Vagina (tissue), 2 donors: ENCODE results near the gene KAZN.

Experiments used
- POLR2A ChIP-seq, 2 donors: fragments of 450-650 bp; IDR thresholded peaks; one replicate each; pipeline ENCODE4 v1.6.1; 2017; ENCODE audit warnings: antibody characterized with exemption in 2 of 2, mild to moderate bottlenecking in 2 of 2, moderate library complexity in 2 of 2
- POLR2AphosphoS5 ChIP-seq, 2 donors: sonication (generic); formaldehyde crosslinking; IDR thresholded peaks; one replicate each; pipeline ENCODE4 v1.9.0; 2017; ENCODE audit warnings: antibody characterized with exemption in 2 of 2, mild to moderate bottlenecking in 2 of 2, low read depth in 1 of 2; ENCODE audit not compliant: insufficient read depth in 1 of 2
- TF ChIP-seq, protein P1 (sequence below), 3 experiments: fragments of 450-650 bp in 2 of 3; fragments of 200-600 bp in 1 of 3; sonication (generic) in 1 of 3; IDR thresholded peaks; one replicate each; pipeline ENCODE4 v1.5.1; 2017 to 2019; ENCODE audit warnings: antibody characterized with exemption in 3 of 3, mild to moderate bottlenecking in 2 of 3, moderate library complexity in 2 of 3

DNA sequence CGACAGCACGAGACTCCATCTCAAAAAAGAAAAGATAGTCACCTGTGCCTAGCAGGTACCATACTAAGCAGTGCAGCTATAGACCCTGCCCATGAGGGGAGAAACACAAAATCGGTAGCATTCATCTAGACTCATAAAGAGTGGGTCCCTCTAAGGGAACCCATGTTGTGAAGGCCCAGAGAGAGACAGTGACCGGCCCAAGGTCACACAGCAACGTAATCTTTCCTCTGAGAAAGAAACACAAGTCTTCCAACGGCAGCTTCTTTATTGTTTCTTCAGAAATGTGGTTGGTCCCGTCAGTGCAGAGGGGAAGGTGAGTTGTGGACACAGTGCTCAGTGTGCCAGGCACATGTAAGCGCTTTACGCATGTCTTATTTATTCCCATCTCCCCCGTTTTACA, 356.4 kb downstream of the KAZN start:
- TF ChIP-seq POLR2A (IDR thresholded peaks at IDR 0.05) (no peak), POLR2AphosphoS5 (IDR thresholded peaks at IDR 0.05; ENCODE audit: insufficient read depth in 1 of 2, low read depth in 1 of 2) (no peak)
- TF ChIP-seq, protein P1, sequence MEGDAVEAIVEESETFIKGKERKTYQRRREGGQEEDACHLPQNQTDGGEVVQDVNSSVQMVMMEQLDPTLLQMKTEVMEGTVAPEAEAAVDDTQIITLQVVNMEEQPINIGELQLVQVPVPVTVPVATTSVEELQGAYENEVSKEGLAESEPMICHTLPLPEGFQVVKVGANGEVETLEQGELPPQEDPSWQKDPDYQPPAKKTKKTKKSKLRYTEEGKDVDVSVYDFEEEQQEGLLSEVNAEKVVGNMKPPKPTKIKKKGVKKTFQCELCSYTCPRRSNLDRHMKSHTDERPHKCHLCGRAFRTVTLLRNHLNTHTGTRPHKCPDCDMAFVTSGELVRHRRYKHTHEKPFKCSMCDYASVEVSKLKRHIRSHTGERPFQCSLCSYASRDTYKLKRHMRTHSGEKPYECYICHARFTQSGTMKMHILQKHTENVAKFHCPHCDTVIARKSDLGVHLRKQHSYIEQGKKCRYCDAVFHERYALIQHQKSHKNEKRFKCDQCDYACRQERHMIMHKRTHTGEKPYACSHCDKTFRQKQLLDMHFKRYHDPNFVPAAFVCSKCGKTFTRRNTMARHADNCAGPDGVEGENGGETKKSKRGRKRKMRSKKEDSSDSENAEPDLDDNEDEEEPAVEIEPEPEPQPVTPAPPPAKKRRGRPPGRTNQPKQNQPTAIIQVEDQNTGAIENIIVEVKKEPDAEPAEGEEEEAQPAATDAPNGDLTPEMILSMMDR (IDR thresholded peaks at IDR 0.05) = no peak
